Neutrophil (primary cell): ENCODE measurements around the gene ANKRD53.
"Not testable (repeated sequence)": the region's sequence is repeated elsewhere in the genome, so short reads cannot be mapped to it uniquely, and the experiment has no call there.

Experiments
- H3K27ac ChIP-seq: fragments of 200-600 bp; sonication (generic); 2 replicates; pipeline ENCODE4 v1.5.1; 2016; ENCODE audit warnings: mild to moderate bottlenecking, moderate library complexity
- H3K27me3 ChIP-seq: fragments of 200-600 bp; sonication (generic); 2 replicates; pipeline ENCODE4 v1.6.0; 2016; ENCODE audit warnings: mild to moderate bottlenecking
- H3K36me3 ChIP-seq: fragments of 200-600 bp; sonication (generic); 2 replicates; pipeline ENCODE4 v1.5.1; 2017
- H3K4me1 ChIP-seq, 2 experiments: fragments of 200-600 bp in 1 of 2; sonication (generic) in 1 of 2; 1 replicate in 1 of 2; 2 replicates in 1 of 2; pipeline versions ENCODE4 v1.5.1 to v1.6.1; 2013 to 2016; ENCODE audit warnings: low read depth in 1 of 2, low read length in 1 of 2, mild to moderate bottlenecking in 1 of 2, moderate library complexity in 1 of 2; ENCODE audit not compliant: control insufficient read depth in 1 of 2, insufficient read depth in 1 of 2
- H3K4me3 ChIP-seq, 2 experiments: fragments of 200-600 bp in 1 of 2; sonication (generic) in 1 of 2; 1 replicate in 1 of 2; 2 replicates in 1 of 2; pipeline ENCODE4 v1.5.1; 2013 to 2016; ENCODE audit warnings: low read depth in 1 of 2, low read length in 1 of 2, mild to moderate bottlenecking in 1 of 2, moderate library complexity in 1 of 2
- H3K9me3 ChIP-seq: fragments of 200-600 bp; sonication (generic); 2 replicates; pipeline ENCODE4 v1.5.1; 2016
- TF ChIP-seq, protein P1 (sequence below): fragments of 200-600 bp; sonication (generic); IDR thresholded peaks from 2 replicates; pipeline ENCODE4 v1.5.1; 2016; ENCODE audit warnings: antibody characterized with exemption

Gene ANKRD53

DNA sequence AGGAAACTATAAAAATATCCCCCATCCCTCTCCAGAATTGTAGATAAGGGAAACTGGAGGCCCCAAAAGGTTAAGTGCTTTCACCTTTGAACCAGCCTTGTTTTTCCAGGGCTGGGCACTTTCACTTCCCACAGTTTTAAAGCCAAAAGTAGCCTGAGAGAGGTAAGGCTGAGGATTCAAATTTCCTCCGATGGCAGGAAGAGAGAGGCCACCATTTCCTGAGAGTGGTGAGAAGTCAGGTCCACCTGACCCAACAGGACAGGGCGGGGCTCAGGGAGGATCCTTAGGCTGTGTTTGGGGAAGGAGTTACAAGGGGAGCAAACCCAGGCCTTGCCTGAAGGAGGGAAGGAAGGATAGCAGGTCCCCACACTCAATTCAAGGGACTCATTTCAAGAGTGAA, 20.9 kb downstream of the ANKRD53 start:
- no peaks in the 10 kb centered on the region for H3K27me3 ChIP-seq
- H3K4me3 ChIP-seq = no peak overlapping the region
- TF ChIP-seq, protein P1, sequence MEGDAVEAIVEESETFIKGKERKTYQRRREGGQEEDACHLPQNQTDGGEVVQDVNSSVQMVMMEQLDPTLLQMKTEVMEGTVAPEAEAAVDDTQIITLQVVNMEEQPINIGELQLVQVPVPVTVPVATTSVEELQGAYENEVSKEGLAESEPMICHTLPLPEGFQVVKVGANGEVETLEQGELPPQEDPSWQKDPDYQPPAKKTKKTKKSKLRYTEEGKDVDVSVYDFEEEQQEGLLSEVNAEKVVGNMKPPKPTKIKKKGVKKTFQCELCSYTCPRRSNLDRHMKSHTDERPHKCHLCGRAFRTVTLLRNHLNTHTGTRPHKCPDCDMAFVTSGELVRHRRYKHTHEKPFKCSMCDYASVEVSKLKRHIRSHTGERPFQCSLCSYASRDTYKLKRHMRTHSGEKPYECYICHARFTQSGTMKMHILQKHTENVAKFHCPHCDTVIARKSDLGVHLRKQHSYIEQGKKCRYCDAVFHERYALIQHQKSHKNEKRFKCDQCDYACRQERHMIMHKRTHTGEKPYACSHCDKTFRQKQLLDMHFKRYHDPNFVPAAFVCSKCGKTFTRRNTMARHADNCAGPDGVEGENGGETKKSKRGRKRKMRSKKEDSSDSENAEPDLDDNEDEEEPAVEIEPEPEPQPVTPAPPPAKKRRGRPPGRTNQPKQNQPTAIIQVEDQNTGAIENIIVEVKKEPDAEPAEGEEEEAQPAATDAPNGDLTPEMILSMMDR = no peak
- H3K4me1 ChIP-seq = peaks cover 39% of the 10 kb centered on the region in 2 experiments
- H3K36me3 ChIP-seq = no peaks in the 10 kb centered on the region
- H3K9me3 ChIP-seq = no peaks in the 10 kb centered on the region
- peak overlapping the region; percentile 55 for H3K27ac ChIP-seq

DNA sequence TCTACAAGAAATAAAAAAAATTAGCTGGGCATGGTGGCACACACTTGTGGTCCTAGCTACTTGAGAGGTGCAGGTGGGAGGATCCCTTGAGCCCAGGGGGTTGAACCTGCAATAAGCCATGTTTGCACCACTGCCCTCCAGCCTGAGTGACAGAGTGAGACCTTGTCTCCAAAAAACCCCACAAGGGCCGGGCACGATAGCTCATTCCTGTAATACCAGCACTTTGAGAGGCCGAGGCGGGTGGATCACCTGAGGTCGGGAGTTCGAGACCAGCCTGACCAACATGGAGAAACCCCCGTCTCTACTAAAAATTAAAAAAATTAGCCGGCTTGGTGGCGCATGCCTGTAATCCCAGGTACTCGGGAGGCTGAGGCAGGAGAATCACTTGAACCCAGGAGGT, 21.5 kb downstream of the ANKRD53 start:
- H3K36me3 ChIP-seq, H3K4me3 ChIP-seq, H3K9me3 ChIP-seq, H3K27me3 ChIP-seq: not testable (repeated sequence)
- H3K27ac ChIP-seq = peak overlapping the region; percentile 55
- H3K4me1 ChIP-seq = peaks cover 38% of the 10 kb centered on the region in 2 experiments

DNA sequence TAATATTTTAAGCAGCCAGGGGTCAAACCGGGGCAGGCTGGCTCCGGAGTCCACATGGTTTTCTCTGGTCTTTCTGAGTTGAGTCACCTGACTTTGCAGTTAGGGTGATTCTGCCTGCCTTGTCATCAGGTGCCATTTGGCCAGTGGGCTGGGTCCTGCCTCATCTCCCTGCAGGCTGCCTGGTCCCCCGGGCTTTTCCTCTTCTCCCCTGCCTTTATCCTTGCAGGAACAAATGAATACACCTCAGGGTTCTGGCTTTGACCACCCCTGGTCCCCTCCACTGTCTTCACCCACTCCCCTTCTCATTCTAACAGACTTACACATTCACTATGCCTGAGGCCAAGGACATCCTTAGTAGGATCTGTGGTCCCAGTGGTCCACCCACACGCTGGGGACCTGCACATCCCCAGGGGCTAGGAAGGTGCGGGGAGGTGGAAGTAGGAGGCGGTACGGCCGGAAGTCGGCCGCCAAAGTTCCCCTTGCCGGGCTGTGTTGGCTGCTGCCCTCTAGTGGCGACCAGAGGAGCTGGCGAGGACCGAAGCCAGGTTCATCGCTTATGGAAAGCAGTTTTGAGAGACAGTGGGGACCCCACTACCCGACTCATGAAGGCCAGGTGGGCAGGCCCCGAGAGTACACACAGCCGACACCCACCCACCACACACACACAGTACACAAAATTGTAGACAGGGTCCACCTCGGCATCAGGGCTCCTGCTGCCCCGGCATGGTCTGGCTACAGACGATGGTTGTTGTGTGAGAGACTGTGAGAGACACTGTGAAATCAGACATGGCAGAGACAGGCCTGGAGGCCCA, 22.6 kb downstream of the ANKRD53 start:
- Histone ChIP-seq H3K9me3 (no peaks in the 10 kb centered on the region), H3K27me3 (no peaks in the 10 kb centered on the region), H3K4me1 (peaks cover 28% of the 10 kb centered on the region in 2 experiments), H3K27ac (peak overlapping the region; percentile 30), H3K4me3 (peak overlapping the region; percentile 6 to 14), H3K36me3 (no peaks in the 10 kb centered on the region)
- TF ChIP-seq, protein P1 = peak; percentile 95

DNA sequence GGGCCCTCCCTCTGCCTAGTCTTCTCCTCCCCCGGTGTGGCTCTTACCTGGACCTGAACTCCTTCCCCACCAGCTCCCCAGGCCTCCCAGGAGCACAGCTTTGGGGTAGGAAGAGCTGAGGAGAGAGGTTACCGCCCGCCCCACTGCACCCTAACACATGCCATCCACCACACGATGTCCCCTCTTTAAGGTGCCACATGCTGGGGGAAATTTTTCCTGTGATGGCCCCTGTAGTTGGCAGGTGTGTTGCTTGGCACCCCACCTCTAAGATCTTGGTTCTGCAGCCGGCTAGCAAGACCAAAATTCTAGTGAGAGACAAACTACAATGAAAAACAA, 23.1 kb downstream of the ANKRD53 start:
- no peaks in the 10 kb centered on the region for H3K27me3 ChIP-seq
- no peaks in the 10 kb centered on the region for H3K36me3 ChIP-seq
- H3K9me3 ChIP-seq = no peaks in the 10 kb centered on the region
- peak overlapping the region in 1 of 2 experiments; percentile 14 for H3K4me3 ChIP-seq
- H3K27ac ChIP-seq = no peak overlapping the region
- TF ChIP-seq, protein P1 = no peak
- peaks cover 26 to 27% of the 10 kb centered on the region in 2 experiments for H3K4me1 ChIP-seq

DNA sequence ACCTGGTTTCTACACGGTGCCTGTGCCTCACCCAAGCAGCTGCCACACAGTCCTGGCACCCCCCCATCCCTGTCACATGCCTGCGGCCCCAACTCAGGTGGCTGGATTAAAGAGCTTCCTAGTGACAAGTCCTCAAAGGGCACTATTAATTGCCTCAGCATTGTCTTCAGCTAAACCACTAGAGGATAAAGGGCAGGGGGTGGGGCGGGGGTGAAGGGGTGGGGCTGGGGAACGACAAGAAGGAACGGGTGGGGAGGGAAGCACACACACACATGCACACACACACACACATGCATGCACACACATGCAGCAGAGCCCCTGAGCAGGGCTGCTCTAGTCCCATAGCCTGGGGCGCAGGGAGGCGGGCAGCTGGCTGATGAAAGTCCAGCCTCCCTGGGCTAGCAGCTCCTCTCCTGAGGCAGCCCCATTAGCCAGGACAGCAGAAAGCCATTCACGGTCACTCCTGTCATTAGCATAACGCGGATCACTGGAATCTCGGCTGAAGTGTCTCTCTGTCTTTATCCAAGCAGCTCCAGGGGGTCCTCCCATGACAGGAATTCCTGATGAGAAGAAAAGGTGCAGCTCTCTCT, 23.6 kb downstream of the ANKRD53 start:
- Histone ChIP-seq H3K36me3 (no peaks in the 10 kb centered on the region), H3K27ac (no peak overlapping the region), H3K27me3 (no peaks in the 10 kb centered on the region), H3K4me1 (peaks cover 26 to 27% of the 10 kb centered on the region in 2 experiments), H3K4me3 (no peak overlapping the region), H3K9me3 (no peaks in the 10 kb centered on the region)
- TF ChIP-seq, protein P1 = no peak

DNA sequence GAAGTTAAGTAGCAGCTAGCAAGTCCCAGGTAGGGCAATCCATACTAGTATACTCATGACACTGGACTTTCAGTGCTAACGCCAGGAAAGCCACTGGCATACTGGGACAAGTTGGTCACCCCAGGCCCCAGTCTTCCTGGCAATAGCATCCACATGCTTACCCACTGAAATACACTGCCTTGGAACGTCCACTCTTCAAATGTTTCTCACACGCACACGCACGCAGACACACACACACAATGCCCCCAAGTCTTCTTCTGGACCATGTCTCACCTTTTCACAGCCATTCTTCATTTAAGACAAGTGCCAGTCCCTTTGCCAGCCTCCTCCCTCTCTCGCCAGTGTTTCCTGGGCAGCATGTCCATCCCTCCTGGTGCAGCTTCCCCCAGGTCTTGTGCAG, 25.0 kb downstream of the ANKRD53 start:
- Histone ChIP-seq H3K4me3 (no peak overlapping the region), H3K27ac (no peak overlapping the region), H3K27me3 (no peaks in the 10 kb centered on the region)

More for the DNA sequence above, 25.0 kb downstream of the ANKRD53 start:
- Histone ChIP-seq H3K4me1 (peaks cover 26 to 27% of the 10 kb centered on the region in 2 experiments), H3K36me3 (no peaks in the 10 kb centered on the region), H3K9me3 (no peaks in the 10 kb centered on the region)
- TF ChIP-seq, protein P1 = no peak
